ENCODE data around the gene POLQ. TPM values are rescaled to one million over a fixed set of nuclear protein-coding genes. Genes with fewer than 3 reads are reported as not detected.
A peak's percentile ranks its signal among the peaks of the same experiment; 100 is the strongest.

The POLQ gene
- total and polyA plus RNA-seq, 9 of the 15 experiments (the other 6 are each of a cell fraction or from before 2014, with no cell fraction given): 1.5 to 19.0 (median 8.8) TPM

DNA sequence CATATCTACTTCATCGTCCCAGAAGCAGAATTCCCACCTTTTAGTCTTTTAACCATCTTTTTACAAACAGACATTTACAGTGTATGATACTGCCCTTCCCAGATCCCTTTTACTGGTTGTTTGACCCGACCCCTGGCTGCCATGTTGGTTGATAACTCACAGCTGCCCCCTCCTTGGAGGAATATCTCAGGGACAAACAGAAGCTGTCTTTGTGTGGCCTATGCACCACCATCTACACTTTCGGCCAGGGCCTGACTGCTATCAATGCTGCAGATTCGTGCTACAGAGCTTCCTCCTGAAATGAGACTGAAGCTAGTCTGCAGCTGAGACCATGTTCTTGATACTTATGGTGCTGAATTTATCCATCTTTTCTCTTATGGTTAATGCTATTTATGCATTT, 6.6 kb upstream of the POLQ start:
- H3K9ac ChIP-seq (ENCODE audit: insufficient read depth in 1 of 2, low read depth in 2 of 2, low read length in 2 of 2): peak overlapping the region in 1 of 2 experiments; percentile 20; a peak in 2 of 4 replicates
- in situ Hi-C loops (cut with MboI) (no loop called here), intact Hi-C loops (cut with micrococcal nuclease) (no loop called here)
- peak overlapping the region; percentile 73 for H3K4me2 ChIP-seq (ENCODE audit: insufficient read depth, low read length)
- no peaks in the 10 kb centered on the region for H3K27me3 ChIP-seq (ENCODE audit: control insufficient read depth in 2 of 2, insufficient read depth in 2 of 2, low read length in 2 of 2)
- H3K27ac ChIP-seq (ENCODE audit: extremely low read depth, low read depth, low read length): peak overlapping the region; percentile 33; the same call in 1 of the 3 replicates
- no TSS peak for BruUV-seq (replicated peaks)
- peak; percentile 46 for FAIRE-seq
- H3K4me3 ChIP-seq: no peak overlapping the region
- POLR2A ChIA-PET: no interaction called here
- no peaks in the 10 kb centered on the region for H4K20me1 ChIP-seq (replicated peaks; ENCODE audit: control insufficient read depth, insufficient read depth, low read length)
- H2AFZ ChIP-seq (ENCODE audit: low read depth, low read length): peak overlapping the region; percentile 91
- peaks cover 0 to 6% of the 10 kb centered on the region in 2 experiments; a peak in 3 of 5 replicates for H3K4me1 ChIP-seq (replicated peaks in 1 of 2; ENCODE audit: control insufficient read depth in 2 of 2, insufficient read depth in 2 of 2, low read length in 2 of 2)
- peak in 2 of 4 experiments; percentile 29 to 42 for DNase-seq (ENCODE audit: extremely low read depth in 1 of 4, low spot score in 3 of 4)
- no peaks in the 10 kb centered on the region for H3K9me3 ChIP-seq (replicated peaks; ENCODE audit: control insufficient read depth, insufficient read depth, low read depth, low read length)
- no peaks in the 10 kb centered on the region for H3K79me2 ChIP-seq (ENCODE audit: control insufficient read depth, insufficient read depth, low read length)
- no peaks in the 10 kb centered on the region for H3K36me3 ChIP-seq (ENCODE audit: control insufficient read depth, insufficient read depth, low read length)
- ATAC-seq: peak; percentile 88
- no peak for TF ChIP-seq SIN3A (IDR thresholded peaks at IDR 0.05; ENCODE audit: borderline replicate concordance in 2 of 2, control insufficient read depth in 1 of 2, low read depth in 2 of 2, low read length in 2 of 2)
- TF ChIP-seq, protein P1, sequence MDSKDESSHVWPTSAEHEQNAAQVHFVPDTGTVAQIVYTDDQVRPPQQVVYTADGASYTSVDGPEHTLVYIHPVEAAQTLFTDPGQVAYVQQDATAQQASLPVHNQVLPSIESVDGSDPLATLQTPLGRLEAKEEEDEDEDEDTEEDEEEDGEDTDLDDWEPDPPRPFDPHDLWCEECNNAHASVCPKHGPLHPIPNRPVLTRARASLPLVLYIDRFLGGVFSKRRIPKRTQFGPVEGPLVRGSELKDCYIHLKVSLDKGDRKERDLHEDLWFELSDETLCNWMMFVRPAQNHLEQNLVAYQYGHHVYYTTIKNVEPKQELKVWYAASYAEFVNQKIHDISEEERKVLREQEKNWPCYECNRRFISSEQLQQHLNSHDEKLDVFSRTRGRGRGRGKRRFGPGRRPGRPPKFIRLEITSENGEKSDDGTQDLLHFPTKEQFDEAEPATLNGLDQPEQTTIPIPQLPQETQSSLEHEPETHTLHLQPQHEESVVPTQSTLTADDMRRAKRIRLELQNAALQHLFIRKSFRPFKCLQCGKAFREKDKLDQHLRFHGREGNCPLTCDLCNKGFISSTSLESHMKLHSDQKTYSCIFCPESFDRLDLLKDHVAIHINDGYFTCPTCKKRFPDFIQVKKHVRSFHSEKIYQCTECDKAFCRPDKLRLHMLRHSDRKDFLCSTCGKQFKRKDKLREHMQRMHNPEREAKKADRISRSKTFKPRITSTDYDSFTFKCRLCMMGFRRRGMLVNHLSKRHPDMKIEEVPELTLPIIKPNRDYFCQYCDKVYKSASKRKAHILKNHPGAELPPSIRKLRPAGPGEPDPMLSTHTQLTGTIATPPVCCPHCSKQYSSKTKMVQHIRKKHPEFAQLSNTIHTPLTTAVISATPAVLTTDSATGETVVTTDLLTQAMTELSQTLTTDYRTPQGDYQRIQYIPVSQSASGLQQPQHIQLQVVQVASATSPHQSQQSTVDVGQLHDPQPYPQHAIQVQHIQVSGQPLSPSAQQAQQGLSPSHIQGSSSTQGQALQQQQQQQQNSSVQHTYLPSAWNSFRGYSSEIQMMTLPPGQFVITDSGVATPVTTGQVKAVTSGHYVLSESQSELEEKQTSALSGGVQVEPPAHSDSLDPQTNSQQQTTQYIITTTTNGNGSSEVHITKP (IDR thresholded peaks at IDR 0.05; ENCODE audit: partially characterized antibody): peak; percentile 64
- CTCF ChIA-PET (ENCODE audit: low intra/inter-chr PET ratio): no interaction called here
- no peaks in the 10 kb centered on the region for H3K9me1 ChIP-seq (ENCODE audit: control insufficient read depth, insufficient read depth, low read length)
- WGBS (ENCODE audit: insufficient coverage, low coverage, missing lambda C conversion rate): 7% methylated on average over 4 of the region's 4 CpGs
